Renal cortex interstitium (tissue), 11 donors: Measurements from ENCODE around the gene COG5. TPM values are rescaled to one million over a fixed set of nuclear protein-coding genes. Genes with fewer than 3 reads are reported as not detected.
"Not testable (repeated sequence)": the region's sequence is repeated elsewhere in the genome, so short reads cannot be mapped to it uniquely, and the experiment has no call there.

ENCODE experiments used
- DNase-seq, 11 donors: peaks; one replicate each; pipeline ENCODE4 v3.0.0-alpha.2; 2013; ENCODE audit warnings: low read depth in 9 of 11, low spot score in 4 of 11; ENCODE audit errors: extremely low read depth in 1 of 11
- polyA plus RNA-seq, 3 donors: library from polyadenylated mRNA; unstranded; fragments of 120-200 nt; gene quantifications; one replicate each; pipeline ENCODE4 v1.2.1, GENCODE V29; 2013; ENCODE audit not compliant: insufficient read length in 3 of 3

Gene COG5
- polyA plus RNA-seq, 3 donors = 31.0 to 36.7 (median 35.6) TPM

GRCh38 chr7:107224374-107225223, 339.1 kb downstream of the COG5 start:
- DNase-seq = no peak

- DNase-seq = not testable (repeated sequence)
These were observed 342.9 kb downstream of the COG5 start for GRCh38 chr7:107220806-107221205.

- DNase-seq = no peak
These were observed 343.4 kb downstream of the COG5 start for GRCh38 chr7:107220356-107220755.

- DNase-seq = no peak
These were observed 344.0 kb downstream of the COG5 start for GRCh38 chr7:107219563-107220244.

GRCh38 chr7:107213945-107214344, 349.8 kb downstream of the COG5 start:
- no peak for DNase-seq

- no peak for DNase-seq
These were observed 350.4 kb downstream of the COG5 start for GRCh38 chr7:107213193-107213788.

GRCh38 chr7:107212725-107213124, 351.0 kb downstream of the COG5 start:
- DNase-seq = no peak

GRCh38 chr7:107210400-107210799, 353.3 kb downstream of the COG5 start:
- DNase-seq = no peak

GRCh38 chr7:107209565-107209964, 354.2 kb downstream of the COG5 start:
- DNase-seq = no peak

GRCh38 chr7:107208563-107208962, 355.2 kb downstream of the COG5 start:
- DNase-seq = no peak

- no peak for DNase-seq
These were observed 355.6 kb downstream of the COG5 start for GRCh38 chr7:107208024-107208521.

- no peak for DNase-seq
These were observed 356.3 kb downstream of the COG5 start for GRCh38 chr7:107207459-107207858.

- no peak for DNase-seq
These were observed 357.0 kb downstream of the COG5 start for GRCh38 chr7:107206706-107207105.

- DNase-seq = no peak
These were observed 357.6 kb downstream of the COG5 start for GRCh38 chr7:107206136-107206535.

- no peak for DNase-seq
These were observed 360.1 kb downstream of the COG5 start for GRCh38 chr7:107203607-107204006.

- DNase-seq = peak in 4 of 11 donors; percentile 14 to 25 (median 16)
These were observed 361.8 kb downstream of the COG5 start for GRCh38 chr7:107201795-107202450.

- DNase-seq = no peak
These were observed 366.7 kb downstream of the COG5 start for GRCh38 chr7:107196834-107197610.

- DNase-seq = no peak
These were observed 369.7 kb downstream of the COG5 start for GRCh38 chr7:107194052-107194451.

- DNase-seq = no peak
These were observed 373.6 kb downstream of the COG5 start for GRCh38 chr7:107190090-107190489.
